GM23248 (cell line): ENCODE results near the gene ARHGEF11. TPM values are rescaled to one million over a fixed set of nuclear protein-coding genes. Genes with fewer than 3 reads are reported as not detected.
A peak's percentile ranks its signal among the peaks of the same experiment; 100 is the strongest.

Experiments
- DNase-seq: peaks from one replicate; pipeline ENCODE4 v3.0.0-alpha.2; 2015
- H2AFZ ChIP-seq: fragments of 200-600 bp; sonication (generic); 2 replicates; pipeline ENCODE4 v1.6.1; 2016; ENCODE audit warnings: antibody characterized with exemption
- H3F3A ChIP-seq: fragments of 200-600 bp; sonication (generic); 2 replicates; pipeline ENCODE4 v1.6.1; 2016; ENCODE audit warnings: mild to moderate bottlenecking, antibody characterized with exemption, mixed run types; ENCODE audit not compliant: insufficient read depth
- H3K27ac ChIP-seq: fragments of 200-600 bp; sonication (generic); 2 replicates; pipeline ENCODE4 v1.5.1; 2016; ENCODE audit warnings: mild to moderate bottlenecking
- H3K27me3 ChIP-seq: fragments of 200-600 bp; sonication (generic); replicated peaks from 2 replicates; pipeline ENCODE4 v1.6.1; 2016; ENCODE audit warnings: mild to moderate bottlenecking; ENCODE audit not compliant: insufficient read depth
- H3K36me3 ChIP-seq: fragments of 200-600 bp; sonication (generic); 2 replicates; pipeline ENCODE4 v1.6.1; 2016; ENCODE audit warnings: low read depth, mild to moderate bottlenecking
- H3K4me1 ChIP-seq: fragments of 200-600 bp; sonication (generic); 2 replicates; pipeline ENCODE4 v1.6.1; 2016; ENCODE audit warnings: mild to moderate bottlenecking; ENCODE audit not compliant: insufficient read depth
- H3K4me2 ChIP-seq: fragments of 200-600 bp; sonication (generic); one replicate; pipeline ENCODE4 v1.6.1; 2016; ENCODE audit warnings: mild to moderate bottlenecking; ENCODE audit not compliant: unreplicated experiment
- H3K4me3 ChIP-seq: fragments of 200-600 bp; sonication (generic); 2 replicates; pipeline ENCODE4 v1.5.1; 2016; ENCODE audit warnings: mild to moderate bottlenecking
- H3K79me2 ChIP-seq: fragments of 200-600 bp; sonication (generic); 2 replicates; pipeline ENCODE4 v1.6.1; 2016; ENCODE audit warnings: mild to moderate bottlenecking; ENCODE audit not compliant: insufficient read depth
- H3K9ac ChIP-seq: fragments of 200-600 bp; sonication (generic); 2 replicates; pipeline ENCODE4 v1.6.1; 2016; ENCODE audit warnings: mild to moderate bottlenecking
- H3K9me2 ChIP-seq: fragments of 200-600 bp; sonication (generic); 2 replicates; pipeline ENCODE4 v1.6.1; 2016; ENCODE audit warnings: mixed run types, mild to moderate bottlenecking, moderate library complexity; ENCODE audit not compliant: insufficient read depth
- H3K9me3 ChIP-seq: fragments of 200-600 bp; sonication (generic); one replicate; pipeline ENCODE4 v1.6.1; 2017; ENCODE audit warnings: low read depth
- H4K20me1 ChIP-seq: fragments of 200-600 bp; sonication (generic); 2 replicates; pipeline ENCODE4 v1.6.0; 2016; ENCODE audit not compliant: insufficient read depth
- EZH2 ChIP-seq: fragments of 200-600 bp; sonication (generic); IDR thresholded peaks from 2 replicates; pipeline ENCODE4 v1.6.1; 2018; ENCODE audit warnings: antibody characterized with exemption, mild to moderate bottlenecking; ENCODE audit not compliant: insufficient read depth, poor library complexity, severe bottlenecking
- EZH2phosphoT487 ChIP-seq: fragments of 200-600 bp; sonication (generic); IDR thresholded peaks from 2 replicates; pipeline ENCODE4 v1.6.1; 2018; ENCODE audit warnings: antibody characterized with exemption, moderate library complexity, mild to moderate bottlenecking, low read depth; ENCODE audit not compliant: insufficient read depth
- WGBS, 2 experiments: methylation state at CpG; one replicate each; pipeline ENCODE4 v1.1.6; 2015 to 2017; ENCODE audit warnings: low lambda C conversion rate in 2 of 2, low coverage in 1 of 2; ENCODE audit errors: missing lambda C conversion rate in 2 of 2; 5-methylcytosine and 5-hydroxymethylcytosine counted together
- in situ Hi-C: fragments of 300-500 bp; cut with MboI; formaldehyde crosslinking; loops from 2 replicates; pipeline ENCODE4 v1.15.0; 2020
- polyA plus RNA-seq: library from polyadenylated mRNA; unstranded; fragments of >200 nt; fragmentation: Nextera tagmentation; extraction: Ambion mirVana; gene quantifications from 2 replicates; pipeline ENCODE4 v1.2.1, GENCODE V29; 2016
- total RNA-seq: library from RNA; depleted of rRNA; stranded (reverse); fragments of >200 nt; shearing (Covaris generic); gene quantifications from 2 replicates; pipeline ENCODE4 v1.2.3, GENCODE V29; 2014

The ARHGEF11 gene
- total and polyA plus RNA-seq, 2 experiments from 2014 or later, result 13.3 to 23.0 TPM

GRCh38 chr1:157091186-157091585 is 45.6 kb upstream of the ARHGEF11 start:
- TF ChIP-seq EZH2phosphoT487 (no peak), EZH2 (no peak)
- H4K20me1 ChIP-seq, result no peaks in the 10 kb centered on the region
- H3K79me2 ChIP-seq, result no peaks in the 10 kb centered on the region
- 0 out of 2 replicates have a peak, but pooled peaks cover 8% of the 10 kb centered on the region for H3F3A ChIP-seq
- in situ Hi-C loops, result loop anchor here (10.0 kb wide), 1 partner anchor 64 kb away; no protein-coding TSS in a partner anchor
- H3K4me1 ChIP-seq, result peaks cover 8% of the 10 kb centered on the region
- no peaks in the 10 kb centered on the region for H3K9me2 ChIP-seq
- no peaks in the 10 kb centered on the region for H3K9me3 ChIP-seq
- H3K36me3 ChIP-seq, result no peaks in the 10 kb centered on the region
- H3K9ac ChIP-seq, result no peak overlapping the region
- H3K27me3 ChIP-seq, result no peaks in the 10 kb centered on the region
- 78 to 88% methylated on average over 4 of the region's 4 CpGs for WGBS, 2 experiments
- no peak overlapping the region for H3K27ac ChIP-seq
- H3K4me3 ChIP-seq, result no peak overlapping the region
- no peak overlapping the region for H2AFZ ChIP-seq
- no peak for DNase-seq
- H3K4me2 ChIP-seq, result no peak overlapping the region

- H3K9me2 ChIP-seq, result no peaks in the 10 kb centered on the region
- no peak for DNase-seq
- peaks cover 8% of the 10 kb centered on the region for H3K4me1 ChIP-seq
- 0 out of 2 replicates have a peak, but pooled peaks cover 8% of the 10 kb centered on the region for H3F3A ChIP-seq
- H3K9ac ChIP-seq, result 0 out of 2 replicates have a peak overlapping the region, but pooled peaks have one; percentile 16
- 64 to 65% methylated on average over 3 of the region's 3 CpGs for WGBS, 2 experiments
- H3K9me3 ChIP-seq, result no peaks in the 10 kb centered on the region
- peak overlapping the region; percentile 85 for H3K4me2 ChIP-seq
- peak overlapping the region; percentile 74 for H2AFZ ChIP-seq
- H3K27me3 ChIP-seq, result no peaks in the 10 kb centered on the region
- no peak overlapping the region for H3K4me3 ChIP-seq
- in situ Hi-C loops, result loop anchor here (10.0 kb wide), 1 partner anchor 64 kb away; no protein-coding TSS in a partner anchor
- no peak for TF ChIP-seq EZH2
- no peak for TF ChIP-seq EZH2phosphoT487
- H3K79me2 ChIP-seq, result no peaks in the 10 kb centered on the region
- H4K20me1 ChIP-seq, result no peaks in the 10 kb centered on the region
- H3K36me3 ChIP-seq, result no peaks in the 10 kb centered on the region
- H3K27ac ChIP-seq, result 0 out of 2 replicates have a peak overlapping the region, but pooled peaks have one; percentile 14
Measured at GRCh38 chr1:157090771-157091170, 45.2 kb upstream of the ARHGEF11 start.

- H3K9me3 ChIP-seq, result no peaks in the 10 kb centered on the region
- H4K20me1 ChIP-seq, result no peaks in the 10 kb centered on the region
- TF ChIP-seq EZH2phosphoT487 (no peak), EZH2 (no peak)
- peak; percentile 92 for DNase-seq
- peak overlapping the region; percentile 85 for H3K4me2 ChIP-seq
- H3K9me2 ChIP-seq, result no peaks in the 10 kb centered on the region
- WGBS, 2 experiments, result 1 to 2% methylated on average over 10 of the region's 10 CpGs
- H3K27ac ChIP-seq, result 0 out of 2 replicates have a peak overlapping the region, but pooled peaks have one; percentile 14
- H3K9ac ChIP-seq, result 0 out of 2 replicates have a peak overlapping the region, but pooled peaks have one; percentile 16
- H2AFZ ChIP-seq, result peak overlapping the region; percentile 74
- no peaks in the 10 kb centered on the region for H3K27me3 ChIP-seq
- peaks cover 8% of the 10 kb centered on the region for H3K4me1 ChIP-seq
- H3K36me3 ChIP-seq, result no peaks in the 10 kb centered on the region
- no peaks in the 10 kb centered on the region for H3K79me2 ChIP-seq
- in situ Hi-C loops, result loop anchor here (10.0 kb wide), 1 partner anchor 65 kb away; no protein-coding TSS in a partner anchor
- H3F3A ChIP-seq, result 0 out of 2 replicates have a peak, but pooled peaks cover 8% of the 10 kb centered on the region
- H3K4me3 ChIP-seq, result peak overlapping the region; percentile 50
Measured at GRCh38 chr1:157090196-157090647, 44.7 kb upstream of the ARHGEF11 start.

GRCh38 chr1:157089789-157090188 is 44.2 kb upstream of the ARHGEF11 start:
- H3K4me2 ChIP-seq, result no peak overlapping the region
- H3F3A ChIP-seq, result 0 out of 2 replicates have a peak, but pooled peaks cover 8% of the 10 kb centered on the region
- H3K4me3 ChIP-seq, result no peak overlapping the region
- H3K79me2 ChIP-seq, result no peaks in the 10 kb centered on the region
- H2AFZ ChIP-seq, result no peak overlapping the region
- 69 to 71% methylated on average over 9 of the region's 9 CpGs for WGBS, 2 experiments
- in situ Hi-C loops, result loop anchor here (10.0 kb wide), 1 partner anchor 65 kb away; no protein-coding TSS in a partner anchor
- H3K27me3 ChIP-seq, result no peaks in the 10 kb centered on the region
- no peak for DNase-seq
- TF ChIP-seq EZH2 (no peak), EZH2phosphoT487 (no peak)
- no peaks in the 10 kb centered on the region for H3K9me2 ChIP-seq
- H3K27ac ChIP-seq, result no peak overlapping the region
- no peaks in the 10 kb centered on the region for H3K36me3 ChIP-seq
- peaks cover 8% of the 10 kb centered on the region for H3K4me1 ChIP-seq
- H3K9me3 ChIP-seq, result no peaks in the 10 kb centered on the region
- H3K9ac ChIP-seq, result no peak overlapping the region
- no peaks in the 10 kb centered on the region for H4K20me1 ChIP-seq
